CD8-positive, alpha-beta memory T cell (primary cell): ENCODE measurements around the gene PCDH12. TPM values are rescaled to one million over a fixed set of nuclear protein-coding genes. Genes with fewer than 3 reads are reported as not detected.

Experiments
- polyA plus RNA-seq: library from polyadenylated mRNA; unstranded; fragments of 300-500 nt; fragmentation: Illumina TruSeq; gene quantifications from one replicate; pipeline ENCODE4 v1.2.3, GENCODE V29; 2021
- total RNA-seq, 2 experiments: library from RNA; stranded (reverse); gene quantifications; one replicate each; pipeline ENCODE4 v1.2.3, GENCODE V29; 2021

Gene PCDH12
- total and polyA plus RNA-seq, 3 experiments from 2014 or later = 0.07 to 0.88 (median 0.33) TPM

Other genes starting within 250 kb of the PCDH12 start
- not detected for gene PCDH1, start 79.8 kb downstream of the PCDH12 start, total RNA-seq
- 0.54 TPM for gene PCDH1, start 79.8 kb downstream of the PCDH12 start, polyA plus RNA-seq
- gene DELE1, start 34.3 kb downstream of the PCDH12 start, total RNA-seq = 10 to 100 TPM; 48.8 to 50.2 TPM
- 27.3 TPM for gene DELE1, start 34.3 kb downstream of the PCDH12 start, polyA plus RNA-seq
- gene RNF14, start 10.9 kb upstream of the PCDH12 start, total RNA-seq = 10 to 100 TPM; 46.2 to 49.6 TPM
- gene RNF14, start 10.9 kb upstream of the PCDH12 start, polyA plus RNA-seq = 43.7 TPM
- 10 to 100 TPM; 62.4 to 70.0 TPM for gene GNPDA1, start 54.8 kb upstream of the PCDH12 start, total RNA-seq
- gene GNPDA1, start 54.8 kb upstream of the PCDH12 start, polyA plus RNA-seq = 32.5 TPM
- gene NDFIP1, start 150.6 kb upstream of the PCDH12 start, total RNA-seq = 10 to 100 TPM; 81.3 to 84.4 TPM
- gene NDFIP1, start 150.6 kb upstream of the PCDH12 start, polyA plus RNA-seq = 58.3 TPM